HepG2 (cell line): ENCODE measurements around the gene APOC3. TPM values are rescaled to one million over a fixed set of nuclear protein-coding genes. Genes with fewer than 3 reads are reported as not detected.

Experiments used
- ATAC-seq: fragments of 200-7000 bp; cut with Tn5 transposase; 3 replicates; pipeline ENCODE4 v1.9.1; 2020; ENCODE audit warnings: mild to moderate bottlenecking, moderate library complexity
- BruUV-seq: library from RNA; stranded (reverse); fragments of 400-500 nt; replicated peaks from 2 replicates; lab custom pipeline; 2021; lab: Mats Ljungman, UMichigan
- CTCF ChIA-PET: fragments of 300-600 bp; formaldehyde crosslinking; extraction: SDS; loops from one replicate; lab custom pipeline; 2021; ENCODE audit warnings: low total read pairs, inconsistent platforms, low intra/inter-chr PET ratio; lab: Yijun Ruan, JAX
- POLR2A ChIA-PET: fragments of 350-600 bp; sonication (Branson Sonifier 250); formaldehyde crosslinking; loops from one replicate; lab custom pipeline; 2020; ENCODE audit warnings: antibody characterized with exemption, inconsistent platforms; lab: Yijun Ruan, JAX
- DNase-seq: peaks from one replicate; pipeline ENCODE4 v3.0.0-alpha.2; 2015; ENCODE audit warnings: low spot score
- FAIRE-seq: peaks from 3 replicates; lab custom pipeline; 2011; peaks lifted over from hg19 to GRCh38; lab: Jason Lieb, UNC
- H2AFZ ChIP-seq: one replicate; pipeline ENCODE4 v1.6.1; 2011; ENCODE audit warnings: low read length, inconsistent platforms
- H3K27ac ChIP-seq: fragments of 300-600 bp; 3 replicates; pipeline ENCODE4 v1.8.0; 2011; ENCODE audit warnings: mixed run types, mild to moderate bottlenecking, mixed read lengths, low read length, inconsistent platforms; ENCODE audit not compliant: insufficient read depth; ENCODE audit errors: extremely low read length
- H3K27me3 ChIP-seq, 2 experiments: fragments of 200-600 bp in 1 of 2; 2 replicates in 1 of 2; 3 replicates in 1 of 2; pipeline versions ENCODE4 v1.6.0 to v1.8.0; 2011; ENCODE audit warnings: low read length in 2 of 2, mild to moderate bottlenecking in 2 of 2, moderate library complexity in 2 of 2, inconsistent platforms in 1 of 2; ENCODE audit not compliant: insufficient read depth in 2 of 2, control insufficient read depth in 1 of 2
- H3K36me3 ChIP-seq, 2 experiments: fragments of 200-600 bp in 1 of 2; replicated peaks in 1 of 2; 2 replicates in 1 of 2; 3 replicates in 1 of 2; pipeline versions ENCODE4 v1.5.1 to v1.8.0; 2011; ENCODE audit warnings: low read length in 2 of 2, inconsistent platforms in 1 of 2; ENCODE audit not compliant: insufficient read depth in 2 of 2, control insufficient read depth in 1 of 2
- H3K4me1 ChIP-seq: 2 replicates; pipeline ENCODE4 v1.5.1; 2012; ENCODE audit warnings: low read length, inconsistent platforms; ENCODE audit not compliant: insufficient read depth
- H3K4me2 ChIP-seq: 2 replicates; pipeline ENCODE4 v1.6.0; 2011; ENCODE audit warnings: low read depth, low read length, inconsistent platforms
- H3K4me3 ChIP-seq, 3 experiments: fragments of 200-600 bp in 1 of 3; sonication (generic), shearing (Covaris generic) in 1 of 3; replicated peaks in 1 of 3; 2 replicates each; pipeline ENCODE4 v1.5.1; 2011 to 2016; ENCODE audit warnings: low read length in 3 of 3, inconsistent platforms in 2 of 3, low read depth in 2 of 3, mild to moderate bottlenecking in 2 of 3, control low read depth in 1 of 3, mixed read lengths in 1 of 3; ENCODE audit not compliant: insufficient read depth in 1 of 3
- H3K79me2 ChIP-seq: one replicate; pipeline ENCODE4 v1.6.1; 2011; ENCODE audit warnings: low read length, inconsistent platforms; ENCODE audit not compliant: insufficient read depth
- H3K9ac ChIP-seq: 2 replicates; pipeline ENCODE4 v1.6.0; 2011; ENCODE audit warnings: mild to moderate bottlenecking, low read depth, low read length, inconsistent platforms; ENCODE audit not compliant: insufficient read depth
- H3K9me3 ChIP-seq: 2 replicates; pipeline ENCODE4 v1.5.1; 2012; ENCODE audit warnings: mild to moderate bottlenecking, low read length
- H4K20me1 ChIP-seq: 2 replicates; pipeline ENCODE4 v1.6.0; 2011; ENCODE audit warnings: inconsistent platforms, mild to moderate bottlenecking, low read length, moderate library complexity; ENCODE audit not compliant: insufficient read depth
- FOXJ3 ChIP-seq: sonication (generic); formaldehyde crosslinking; IDR thresholded peaks from 2 replicates; pipeline ENCODE4 v1.4.0; 2020; ENCODE audit warnings: missing genetic modification reagents, mild to moderate bottlenecking, borderline replicate concordance
- FOXP1 ChIP-seq, 2 experiments: fragments of 450-650 bp in 1 of 2; IDR thresholded peaks; 2 replicates each; pipeline ENCODE4 v1.6.1; 2017 to 2018; ENCODE audit warnings: antibody characterized with exemption in 1 of 2
- ISL2 ChIP-seq: sonication (generic); formaldehyde crosslinking; IDR thresholded peaks from 2 replicates; pipeline ENCODE4 v1.5.0; 2020; ENCODE audit warnings: missing genetic modification reagents
- KLF11 ChIP-seq: IDR thresholded peaks from 2 replicates; pipeline ENCODE4 v1.6.1; 2016; ENCODE audit warnings: missing compliant biosample characterization
- MATR3 ChIP-seq: sonication (generic); formaldehyde crosslinking; IDR thresholded peaks from 2 replicates; pipeline ENCODE4 v1.4.0; 2020; ENCODE audit warnings: missing genetic modification reagents
- PCBP2 ChIP-seq: fragments of 200-400 bp; formaldehyde crosslinking; optimal IDR thresholded peaks from 2 replicates; pipeline ENCODE3; 2018; ENCODE audit warnings: low read length, low read depth; ENCODE audit not compliant: poor library complexity, severe bottlenecking
- PHF21A ChIP-seq: sonication (generic); formaldehyde crosslinking; IDR thresholded peaks from 2 replicates; pipeline ENCODE4 v1.5.0; 2020; ENCODE audit warnings: mild to moderate bottlenecking, missing genetic modification reagents
- PITX1 ChIP-seq: sonication (generic); formaldehyde crosslinking; IDR thresholded peaks from 2 replicates; pipeline ENCODE4 v1.5.1; 2020; ENCODE audit warnings: mild to moderate bottlenecking, missing genetic modification reagents
- SALL2 ChIP-seq: sonication (generic); formaldehyde crosslinking; IDR thresholded peaks from 2 replicates; pipeline ENCODE4 v1.8.1; 2023; ENCODE audit warnings: mild to moderate bottlenecking, missing genetic modification reagents, inconsistent platforms
- SP4 ChIP-seq: sonication (generic); formaldehyde crosslinking; IDR thresholded peaks from 2 replicates; pipeline ENCODE4 v1.8.1; 2023; ENCODE audit warnings: mild to moderate bottlenecking, missing genetic modification reagents
- ZNF382 ChIP-seq: sonication (generic); formaldehyde crosslinking; IDR thresholded peaks from 2 replicates; pipeline ENCODE4 v1.5.0; 2020; ENCODE audit warnings: missing genetic modification reagents, mild to moderate bottlenecking, borderline replicate concordance
- ZNF460 ChIP-seq: sonication (generic); formaldehyde crosslinking; IDR thresholded peaks from 2 replicates; pipeline ENCODE4 v1.5.1; 2020; ENCODE audit warnings: missing genetic modification reagents, mild to moderate bottlenecking, borderline replicate concordance
- ZNF552 ChIP-seq: sonication (generic); formaldehyde crosslinking; IDR thresholded peaks from 2 replicates; pipeline ENCODE4 v1.9.0; 2022; ENCODE audit warnings: missing genetic modification reagents, mild to moderate bottlenecking, borderline replicate concordance
- ZSCAN31 ChIP-seq: sonication (generic); formaldehyde crosslinking; IDR thresholded peaks from 2 replicates; pipeline ENCODE4 v1.5.0; 2020; ENCODE audit warnings: low read depth, mild to moderate bottlenecking, missing genetic modification reagents
- WGBS: methylation state at CpG from one replicate; pipeline ENCODE4 v1.1.6; 2017; ENCODE audit warnings: low lambda C conversion rate; 5-methylcytosine and 5-hydroxymethylcytosine counted together
- in situ Hi-C: cut with HindIII; loops from 2 replicates; pipeline ENCODE4 v1.10.0; 2017; ENCODE audit warnings: low pct_unique_long_range_greater_than_20kb; ENCODE audit not compliant: extremely low pct_ligation_motif_present
- intact Hi-C: fragments of 100-400 bp; cut with micrococcal nuclease; formaldehyde crosslinking; loops from one replicate; pipeline ENCODE4 v1.10.0; 2022; ENCODE audit not compliant: unreplicated experiment
- polyA plus RNA-seq, 8 experiments: library from polyadenylated mRNA; depleted of rRNA in 3 of 8; stranded (reverse) in 7 of 8; unstranded in 1 of 8; fragments of >200 nt; fragmentation: Illumina TruSeq in 4 of 8; extraction: Trizol in 4 of 8; gene quantifications; 2 replicates each; pipeline versions ENCODE4 v1.2.1 to v1.2.3, GENCODE V29; 2011 to 2016; ENCODE audit warnings: low read depth in 4 of 8, missing spikeins in 1 of 8, mixed read lengths in 1 of 8; ENCODE audit not compliant: insufficient read depth in 1 of 8
- total RNA-seq, 5 experiments: library from RNA; depleted of rRNA; stranded (reverse); fragments of >200 nt; fragmentation: Illumina TruSeq; extraction: Trizol; gene quantifications; 2 replicates each; pipeline ENCODE4 v1.2.3, GENCODE V29; 2016; ENCODE audit warnings: low read depth in 1 of 5
- TF ChIP-seq, protein P1 (sequence below): sonication (generic); formaldehyde crosslinking; IDR thresholded peaks from 2 replicates; pipeline ENCODE4 v1.4.0; 2020; ENCODE audit warnings: mild to moderate bottlenecking, missing genetic modification reagents
- TF ChIP-seq, protein P2 (sequence below): sonication (generic); formaldehyde crosslinking; IDR thresholded peaks from 2 replicates; pipeline ENCODE4 v1.4.0; 2020; ENCODE audit warnings: mild to moderate bottlenecking, missing genetic modification reagents
- TF ChIP-seq, protein P3 (sequence below): IDR thresholded peaks from 2 replicates; pipeline ENCODE4 v1.6.1; 2018; ENCODE audit warnings: missing genetic modification reagents, mild to moderate bottlenecking, missing compliant biosample characterization

APOC3 gene
- total and polyA plus RNA-seq, 2 of the 13 experiments (the other 11 are each of a cell fraction or from before 2014, with no cell fraction given): 314 to 687 TPM

DNA sequence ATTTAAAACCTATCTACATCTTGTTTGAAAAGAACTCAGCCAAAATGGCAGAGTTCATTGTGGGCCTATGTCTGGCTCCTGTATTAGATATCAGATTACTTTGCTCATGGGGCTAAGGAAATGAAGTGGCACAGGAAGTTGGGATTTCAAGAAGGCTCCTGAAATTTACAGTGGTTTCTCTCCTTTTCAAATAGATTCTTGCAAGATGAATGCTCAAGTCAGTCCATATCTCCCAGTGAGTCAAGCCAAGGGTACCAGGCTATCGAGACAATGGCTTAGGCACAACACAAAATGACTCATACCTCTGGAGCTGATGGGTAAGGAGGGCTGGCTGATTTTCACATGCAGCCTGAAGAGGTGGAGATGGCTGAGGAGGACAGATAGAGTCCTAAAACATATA lies 31.8 kb downstream of the APOC3 start (continued):
- TF ChIP-seq, protein P1, sequence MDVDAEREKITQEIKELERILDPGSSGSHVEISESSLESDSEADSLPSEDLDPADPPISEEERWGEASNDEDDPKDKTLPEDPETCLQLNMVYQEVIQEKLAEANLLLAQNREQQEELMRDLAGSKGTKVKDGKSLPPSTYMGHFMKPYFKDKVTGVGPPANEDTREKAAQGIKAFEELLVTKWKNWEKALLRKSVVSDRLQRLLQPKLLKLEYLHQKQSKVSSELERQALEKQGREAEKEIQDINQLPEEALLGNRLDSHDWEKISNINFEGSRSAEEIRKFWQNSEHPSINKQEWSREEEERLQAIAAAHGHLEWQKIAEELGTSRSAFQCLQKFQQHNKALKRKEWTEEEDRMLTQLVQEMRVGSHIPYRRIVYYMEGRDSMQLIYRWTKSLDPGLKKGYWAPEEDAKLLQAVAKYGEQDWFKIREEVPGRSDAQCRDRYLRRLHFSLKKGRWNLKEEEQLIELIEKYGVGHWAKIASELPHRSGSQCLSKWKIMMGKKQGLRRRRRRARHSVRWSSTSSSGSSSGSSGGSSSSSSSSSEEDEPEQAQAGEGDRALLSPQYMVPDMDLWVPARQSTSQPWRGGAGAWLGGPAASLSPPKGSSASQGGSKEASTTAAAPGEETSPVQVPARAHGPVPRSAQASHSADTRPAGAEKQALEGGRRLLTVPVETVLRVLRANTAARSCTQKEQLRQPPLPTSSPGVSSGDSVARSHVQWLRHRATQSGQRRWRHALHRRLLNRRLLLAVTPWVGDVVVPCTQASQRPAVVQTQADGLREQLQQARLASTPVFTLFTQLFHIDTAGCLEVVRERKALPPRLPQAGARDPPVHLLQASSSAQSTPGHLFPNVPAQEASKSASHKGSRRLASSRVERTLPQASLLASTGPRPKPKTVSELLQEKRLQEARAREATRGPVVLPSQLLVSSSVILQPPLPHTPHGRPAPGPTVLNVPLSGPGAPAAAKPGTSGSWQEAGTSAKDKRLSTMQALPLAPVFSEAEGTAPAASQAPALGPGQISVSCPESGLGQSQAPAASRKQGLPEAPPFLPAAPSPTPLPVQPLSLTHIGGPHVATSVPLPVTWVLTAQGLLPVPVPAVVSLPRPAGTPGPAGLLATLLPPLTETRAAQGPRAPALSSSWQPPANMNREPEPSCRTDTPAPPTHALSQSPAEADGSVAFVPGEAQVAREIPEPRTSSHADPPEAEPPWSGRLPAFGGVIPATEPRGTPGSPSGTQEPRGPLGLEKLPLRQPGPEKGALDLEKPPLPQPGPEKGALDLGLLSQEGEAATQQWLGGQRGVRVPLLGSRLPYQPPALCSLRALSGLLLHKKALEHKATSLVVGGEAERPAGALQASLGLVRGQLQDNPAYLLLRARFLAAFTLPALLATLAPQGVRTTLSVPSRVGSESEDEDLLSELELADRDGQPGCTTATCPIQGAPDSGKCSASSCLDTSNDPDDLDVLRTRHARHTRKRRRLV (CRISPR knock-in tag): no peak
- TF ChIP-seq, all 625 proteins: peak for 0

DNA sequence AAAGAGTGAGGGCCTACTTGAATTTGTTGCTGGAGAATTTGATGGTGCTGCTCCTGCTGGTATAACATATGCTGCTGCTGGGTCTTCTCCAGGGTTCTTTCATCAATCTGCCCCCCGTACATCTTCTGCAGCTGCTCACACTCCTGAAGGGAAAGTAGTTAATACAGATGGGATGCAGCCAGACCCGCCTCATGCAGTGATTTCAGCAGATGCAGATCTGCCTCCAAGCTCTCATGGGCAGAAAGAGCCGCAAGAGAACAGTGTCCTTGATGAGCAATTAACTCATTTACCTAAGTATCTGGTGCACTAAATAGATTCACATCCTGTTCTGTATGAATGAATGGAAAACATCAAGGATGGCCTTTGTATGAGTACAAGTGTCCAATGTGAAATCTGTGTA lies 32.5 kb downstream of the APOC3 start:
- H3K4me1 ChIP-seq: no peaks in the 10 kb centered on the region
- no peak for ATAC-seq
- CTCF ChIA-PET: no interaction called here
- TF ChIP-seq PITX1 (no peak), KLF11 (no peak), FOXP1 (IDR thresholded peaks at IDR 0.05) (no peak), FOXP1 (CRISPR knock-in tag; IDR thresholded peaks at IDR 0.05) (no peak), ISL2 (CRISPR knock-in tag) (no peak), FOXJ3 (CRISPR knock-in tag) (no peak), SALL2 (CRISPR knock-in tag) (no peak), PHF21A (no peak), ZNF382 (CRISPR knock-in tag) (no peak), ZNF460 (CRISPR knock-in tag) (no peak), ZSCAN31 (no peak), SP4 (CRISPR knock-in tag) (no peak), ZNF552 (no peak), PCBP2 (no peak), MATR3 (no peak)
- TF ChIP-seq, protein P2, sequence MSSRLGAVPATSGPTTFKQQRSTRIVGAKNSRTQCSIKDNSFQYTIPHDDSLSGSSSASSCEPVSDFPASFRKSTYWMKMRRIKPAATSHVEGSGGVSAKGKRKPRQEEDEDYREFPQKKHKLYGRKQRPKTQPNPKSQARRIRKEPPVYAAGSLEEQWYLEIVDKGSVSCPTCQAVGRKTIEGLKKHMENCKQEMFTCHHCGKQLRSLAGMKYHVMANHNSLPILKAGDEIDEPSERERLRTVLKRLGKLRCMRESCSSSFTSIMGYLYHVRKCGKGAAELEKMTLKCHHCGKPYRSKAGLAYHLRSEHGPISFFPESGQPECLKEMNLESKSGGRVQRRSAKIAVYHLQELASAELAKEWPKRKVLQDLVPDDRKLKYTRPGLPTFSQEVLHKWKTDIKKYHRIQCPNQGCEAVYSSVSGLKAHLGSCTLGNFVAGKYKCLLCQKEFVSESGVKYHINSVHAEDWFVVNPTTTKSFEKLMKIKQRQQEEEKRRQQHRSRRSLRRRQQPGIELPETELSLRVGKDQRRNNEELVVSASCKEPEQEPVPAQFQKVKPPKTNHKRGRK (CRISPR knock-in tag): no peak
- TF ChIP-seq, protein P3, sequence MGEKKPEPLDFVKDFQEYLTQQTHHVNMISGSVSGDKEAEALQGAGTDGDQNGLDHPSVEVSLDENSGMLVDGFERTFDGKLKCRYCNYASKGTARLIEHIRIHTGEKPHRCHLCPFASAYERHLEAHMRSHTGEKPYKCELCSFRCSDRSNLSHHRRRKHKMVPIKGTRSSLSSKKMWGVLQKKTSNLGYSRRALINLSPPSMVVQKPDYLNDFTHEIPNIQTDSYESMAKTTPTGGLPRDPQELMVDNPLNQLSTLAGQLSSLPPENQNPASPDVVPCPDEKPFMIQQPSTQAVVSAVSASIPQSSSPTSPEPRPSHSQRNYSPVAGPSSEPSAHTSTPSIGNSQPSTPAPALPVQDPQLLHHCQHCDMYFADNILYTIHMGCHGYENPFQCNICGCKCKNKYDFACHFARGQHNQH (CRISPR knock-in tag): no peak

More for the DNA sequence above, 32.5 kb downstream of the APOC3 start:
- H4K20me1 ChIP-seq: no peaks in the 10 kb centered on the region
- H3K9me3 ChIP-seq: no peaks in the 10 kb centered on the region
- H2AFZ ChIP-seq: no peak overlapping the region
- H3K4me2 ChIP-seq: no peak overlapping the region
- intact Hi-C loops: no loop called here
- WGBS: 100% methylated on average over 3 of the region's 3 CpGs
- FAIRE-seq (no peak), DNase-seq (no peak)
- no peaks in the 10 kb centered on the region for H3K27me3 ChIP-seq
- H3K27ac ChIP-seq: no peak overlapping the region
- POLR2A ChIA-PET: no interaction called here
- no peak overlapping the region for H3K9ac ChIP-seq
- H3K36me3 ChIP-seq: peaks cover 22 to 74% of the 10 kb centered on the region in 2 experiments
- H3K4me3 ChIP-seq: no peak overlapping the region
- no TSS peak for BruUV-seq
- H3K79me2 ChIP-seq: no peaks in the 10 kb centered on the region
- in situ Hi-C loops: no loop called here
